PC-3 (cell line): ENCODE data around the gene MCM7. TPM values are rescaled to one million over a fixed set of nuclear protein-coding genes. Genes with fewer than 3 reads are reported as not detected.

ENCODE experiments used
- ATAC-seq: fragments of 200-7000 bp; cut with Tn5 transposase; 2 replicates; pipeline ENCODE4 v1.9.1; 2020; ENCODE audit warnings: mild to moderate bottlenecking, moderate library complexity
- BruUV-seq: library from RNA; stranded (reverse); fragments of 400-500 nt; replicated peaks from 2 replicates; lab custom pipeline; 2021; lab: Mats Ljungman, UMichigan
- CTCF ChIA-PET: fragments of 300-600 bp; sonication (Branson Sonifier 250); formaldehyde crosslinking; loops from one replicate; lab custom pipeline; 2022; ENCODE audit warnings: antibody characterized with exemption; lab: Charles Lee
- POLR2A ChIA-PET: fragments of 300-600 bp; sonication (Branson Sonifier 250); formaldehyde crosslinking; loops from one replicate; lab custom pipeline; 2022; ENCODE audit warnings: antibody characterized with exemption; ENCODE audit not compliant: unreplicated experiment; lab: Charles Lee
- DNase-seq: peaks from one replicate; pipeline ENCODE4 v3.0.0-alpha.2; 2015
- H2AFZ ChIP-seq: fragments of 300-600 bp; sonication (generic); 2 replicates; pipeline ENCODE4 v1.6.0; 2016; ENCODE audit warnings: antibody characterized with exemption, low read length
- H3F3A ChIP-seq: fragments of 300-600 bp; sonication (generic); one replicate; pipeline ENCODE4 v1.6.0; 2017; ENCODE audit warnings: antibody characterized with exemption, low read length, control low read depth, mild to moderate bottlenecking; ENCODE audit not compliant: unreplicated experiment
- H3K27ac ChIP-seq: fragments of 300-600 bp; sonication (generic); 2 replicates; pipeline ENCODE4 v1.5.1; 2016; ENCODE audit warnings: mild to moderate bottlenecking, low read length
- H3K27me3 ChIP-seq: fragments of 300-600 bp; sonication (generic); 2 replicates; pipeline ENCODE4 v1.6.1; 2016; ENCODE audit warnings: low read length, mixed read lengths
- H3K36me3 ChIP-seq: fragments of 300-600 bp; sonication (generic); 2 replicates; pipeline ENCODE4 v1.6.1; 2016; ENCODE audit warnings: low read depth, mixed run types, low read length, mixed read lengths
- H3K4me1 ChIP-seq: fragments of 300-600 bp; sonication (generic); 2 replicates; pipeline ENCODE4 v1.5.1; 2016; ENCODE audit warnings: low read length; ENCODE audit not compliant: insufficient read depth
- H3K4me2 ChIP-seq: fragments of 300-600 bp; sonication (generic); 2 replicates; pipeline ENCODE4 v1.6.0; 2016; ENCODE audit warnings: low read length
- H3K4me3 ChIP-seq: fragments of 300-600 bp; sonication (generic); 2 replicates; pipeline ENCODE4 v1.5.1; 2016; ENCODE audit warnings: mild to moderate bottlenecking, low read length, mixed read lengths
- H3K79me2 ChIP-seq: fragments of 300-600 bp; sonication (generic); 2 replicates; pipeline ENCODE4 v1.6.1; 2017; ENCODE audit warnings: low read length, mixed read lengths
- H3K9ac ChIP-seq: fragments of 300-600 bp; sonication (generic); 2 replicates; pipeline ENCODE4 v1.6.0; 2016; ENCODE audit warnings: mild to moderate bottlenecking, low read length
- H3K9me2 ChIP-seq: fragments of 300-600 bp; sonication (generic); replicated peaks from 2 replicates; pipeline ENCODE4 v1.6.1; 2016; ENCODE audit warnings: mixed run types, low read length, mixed read lengths
- H3K9me3 ChIP-seq: fragments of 300-600 bp; sonication (generic); 2 replicates; pipeline ENCODE4 v1.6.1; 2016; ENCODE audit warnings: low read length, mixed read lengths
- H4K20me1 ChIP-seq: fragments of 300-600 bp; sonication (generic); 2 replicates; pipeline ENCODE4 v1.6.1; 2016; ENCODE audit warnings: low read length, mixed read lengths
- CTCF ChIP-seq: fragments of 300-600 bp; sonication (generic); conservative IDR thresholded peaks from 2 replicates; pipeline ENCODE4 v1.5.1; 2017; ENCODE audit warnings: antibody characterized with exemption, low read depth, mild to moderate bottlenecking, low read length
- EZH2 ChIP-seq: fragments of 300-600 bp; sonication (generic); IDR thresholded peaks from one replicate; pipeline ENCODE4 v1.6.1; 2017; ENCODE audit warnings: antibody characterized with exemption, mild to moderate bottlenecking, low read length; ENCODE audit not compliant: unreplicated experiment
- EZH2phosphoT487 ChIP-seq: fragments of 300-600 bp; sonication (generic); IDR thresholded peaks from 2 replicates; pipeline ENCODE4 v1.6.1; 2018; ENCODE audit warnings: mild to moderate bottlenecking, antibody characterized with exemption, low read length, borderline replicate concordance
- intact Hi-C: fragments of 100-400 bp; cut with micrococcal nuclease; formaldehyde crosslinking; loops from 2 replicates; pipeline ENCODE4 v1.9.0; 2023
- total RNA-seq: library from RNA; depleted of rRNA; stranded (reverse); fragments of >200 nt; gene quantifications from 2 replicates; pipeline ENCODE4 v1.2.3, GENCODE V29; 2014

Gene MCM7
- total RNA-seq, 1 experiment from 2014 or later = 208 TPM

GRCh38 chr7:100118388-100119071 lies 17.3 kb upstream of the MCM7 start:
- peak overlapping the region; percentile 87 for H3K9ac ChIP-seq
- peak overlapping the region; percentile 49 for H3K27ac ChIP-seq
- intact Hi-C loops = loop anchor here (2.0 kb wide), 1 partner anchor 18 kb away; the partner anchor contains the start of genes AP4M1 and MCM7
- H3K36me3 ChIP-seq = no peaks in the 10 kb centered on the region
- no peak for DNase-seq
- ATAC-seq = no peak
- H3K4me1 ChIP-seq = peaks cover 13% of the 10 kb centered on the region; the same call in 1 of the 2 replicates
- no peaks in the 10 kb centered on the region for H3K9me2 ChIP-seq
- ChIA-PET POLR2A (no interaction called here), CTCF (no interaction called here)
- TSS peak; percentile 62 for BruUV-seq
- no peaks in the 10 kb centered on the region for H3F3A ChIP-seq
- peak overlapping the region; percentile 96 for H2AFZ ChIP-seq
- no peaks in the 10 kb centered on the region for H4K20me1 ChIP-seq
- H3K79me2 ChIP-seq = peaks cover 16% of the 10 kb centered on the region
- peak overlapping the region; percentile 97 for H3K4me2 ChIP-seq
- peak overlapping the region; percentile 98 for H3K4me3 ChIP-seq
- H3K27me3 ChIP-seq = no peaks in the 10 kb centered on the region
- H3K9me3 ChIP-seq = no peaks in the 10 kb centered on the region
- TF ChIP-seq CTCF (no peak), EZH2 (no peak), EZH2phosphoT487 (no peak)

- ATAC-seq = no peak
- H4K20me1 ChIP-seq = no peaks in the 10 kb centered on the region
- H3K4me3 ChIP-seq = no peak overlapping the region
- no TSS peak for BruUV-seq
- H3F3A ChIP-seq = no peaks in the 10 kb centered on the region
- TF ChIP-seq CTCF (no peak), EZH2phosphoT487 (no peak), EZH2 (no peak)
- intact Hi-C loops = no loop called here
- ChIA-PET CTCF (no interaction called here), POLR2A (no interaction called here)
- no peak overlapping the region for H3K27ac ChIP-seq
- H3K4me1 ChIP-seq = 0 out of 2 replicates have a peak, but pooled peaks cover 5% of the 10 kb centered on the region
- no peak for DNase-seq
- peaks cover 11% of the 10 kb centered on the region for H3K79me2 ChIP-seq
- H3K36me3 ChIP-seq = peaks cover 3% of the 10 kb centered on the region
- no peak overlapping the region for H3K4me2 ChIP-seq
- no peak overlapping the region for H3K9ac ChIP-seq
- H3K9me2 ChIP-seq = no peaks in the 10 kb centered on the region
- H3K27me3 ChIP-seq = no peaks in the 10 kb centered on the region
- H3K9me3 ChIP-seq = no peaks in the 10 kb centered on the region
- no peak overlapping the region for H2AFZ ChIP-seq
Measured at GRCh38 chr7:100115026-100115425, 13.8 kb upstream of the MCM7 start.

GRCh38 chr7:100111914-100112313 lies 10.7 kb upstream of the MCM7 start:
- no peak for DNase-seq
- no peak overlapping the region for H3K9ac ChIP-seq
- H3K36me3 ChIP-seq = peaks cover 3% of the 10 kb centered on the region
- no peaks in the 10 kb centered on the region for H3K79me2 ChIP-seq
- intact Hi-C loops = no loop called here
- H2AFZ ChIP-seq = no peak overlapping the region
- H3K9me3 ChIP-seq = no peaks in the 10 kb centered on the region
- H3K27ac ChIP-seq = no peak overlapping the region
- no peaks in the 10 kb centered on the region for H4K20me1 ChIP-seq
- H3K4me3 ChIP-seq = no peak overlapping the region
- CTCF ChIA-PET = no interaction called here
- H3K4me1 ChIP-seq = no peaks in the 10 kb centered on the region
- no peaks in the 10 kb centered on the region for H3F3A ChIP-seq
- no peak for ATAC-seq
- H3K9me2 ChIP-seq = no peaks in the 10 kb centered on the region
- POLR2A ChIA-PET = no interaction called here
- no peaks in the 10 kb centered on the region for H3K27me3 ChIP-seq
- H3K4me2 ChIP-seq = no peak overlapping the region
- TF ChIP-seq CTCF (no peak), EZH2 (no peak), EZH2phosphoT487 (no peak)
- no TSS peak for BruUV-seq
